ENCODE results near the gene PTK6.

GRCh38 chr20:63560856-63561609 is 23.9 kb upstream of the PTK6 start:
- TF ChIP-seq CTCF (IDR thresholded peaks at IDR 0.05) (no peak), EP300 (IDR thresholded peaks at IDR 0.05) (no peak), POLR2A (IDR thresholded peaks at IDR 0.05) (no peak), POLR2AphosphoS5 (IDR thresholded peaks at IDR 0.05) (no peak)

Data from sigmoid colon (tissue), 4 donors.